Naive thymus-derived CD8-positive, alpha-beta T cell (primary cell): ENCODE data around the gene ATG7. TPM values are rescaled to one million over a fixed set of nuclear protein-coding genes. Genes with fewer than 3 reads are reported as not detected.
A peak's percentile ranks its signal among the peaks of the same experiment; 100 is the strongest.
"Not testable (repeated sequence)": the region's sequence is repeated elsewhere in the genome, so short reads cannot be mapped to it uniquely, and the experiment has no call there.

Experiments
- ATAC-seq, 2 donors: fragments of 150-1000 bp; cut with Tn5 transposase in 1 of 2; sonication (Bioruptor Pico), chemical (Tn5 transposase) in 1 of 2; 1 replicate in 1 of 2; 2 replicates in 1 of 2; pipeline ENCODE4 v1.10.0; 2021; ENCODE audit warnings: mild to moderate bottlenecking in 2 of 2, moderate library complexity in 2 of 2
- POLR2A ChIA-PET: fragments of 350-600 bp; sonication (Branson Sonifier 250); formaldehyde crosslinking; loops from one replicate; lab custom pipeline; 2021; ENCODE audit warnings: antibody characterized with exemption; lab: Charles Lee
- DNase-seq, 10 donors: peaks; one replicate each; pipeline versions ENCODE4 v3.0.0 to v3.0.0-alpha.2; 2020 to 2022
- H3K27ac Mint-ChIP-seq, 10 donors: one replicate each; pipeline ENCODE4 v1.8.0; 2020 to 2022; ENCODE audit warnings: mild to moderate bottlenecking in 10 of 10, mixed read lengths in 10 of 10, moderate library complexity in 4 of 10, inconsistent platforms in 1 of 10
- H3K27me3 Mint-ChIP-seq, 5 donors: one replicate each; pipeline ENCODE4 v1.8.0; 2021 to 2022; ENCODE audit warnings: mixed read lengths in 5 of 5
- H3K36me3 Mint-ChIP-seq, 3 donors: one replicate each; pipeline ENCODE4 v1.8.0; 2020 to 2022; ENCODE audit warnings: mixed read lengths in 3 of 3, mild to moderate bottlenecking in 2 of 3, inconsistent platforms in 1 of 3
- H3K4me1 Mint-ChIP-seq, 4 donors: one replicate each; pipeline ENCODE4 v1.8.0; 2021 to 2022; ENCODE audit warnings: mixed read lengths in 4 of 4
- H3K4me3 Mint-ChIP-seq, 10 donors: one replicate each; pipeline ENCODE4 v1.8.0; 2020 to 2022; ENCODE audit warnings: mild to moderate bottlenecking in 10 of 10, mixed read lengths in 10 of 10, moderate library complexity in 6 of 10, inconsistent platforms in 1 of 10
- H3K9me3 Mint-ChIP-seq, 9 donors: one replicate each; pipeline ENCODE4 v1.8.0; 2020 to 2022; ENCODE audit warnings: mixed read lengths in 9 of 9, mild to moderate bottlenecking in 3 of 9, inconsistent platforms in 1 of 9, moderate library complexity in 1 of 9
- polyA plus RNA-seq, 3 donors: library from polyadenylated mRNA; unstranded; fragments of 300-500 nt; fragmentation: Illumina TruSeq; gene quantifications; one replicate each; pipeline ENCODE4 v1.2.3, GENCODE V29; 2021
- total RNA-seq, 8 experiments: library from RNA in 2 of 8; stranded (reverse) in 2 of 8; gene quantifications; one replicate each; pipeline ENCODE4 v1.2.3 and lab custom pipeline; 2021 to 2026

ATG7 gene
- total and polyA plus RNA-seq, 5 experiments from 2014 or later = 6.0 to 28.7 (median 15.3) TPM

DNA sequence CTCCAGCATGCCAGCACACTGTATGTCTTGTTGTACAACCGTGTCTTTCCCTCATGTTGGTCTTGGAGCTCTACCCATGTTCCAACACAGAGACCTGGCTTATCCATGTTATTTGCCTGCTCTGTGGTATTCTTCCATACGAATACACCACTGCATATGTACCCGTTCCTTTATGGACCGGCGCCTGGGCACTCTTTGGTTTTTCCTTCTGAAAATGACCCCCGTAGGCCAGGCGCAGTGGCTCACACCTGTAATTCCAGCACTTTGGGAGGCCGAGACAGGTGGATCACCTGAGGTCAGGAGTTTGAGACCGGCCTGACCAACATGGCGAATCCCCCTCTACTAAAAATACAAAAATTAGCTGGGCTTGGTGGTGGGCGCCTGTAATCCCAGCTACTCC is 300.5 kb downstream of the ATG7 start:
- H3K9me3 Mint-ChIP-seq, DNase-seq, POLR2A ChIA-PET, ATAC-seq, H3K27me3 Mint-ChIP-seq, H3K4me3 Mint-ChIP-seq: not testable (repeated sequence)
- peaks cover 0 to 34% (median 4%) of the 10 kb centered on the region in 3 donors for H3K36me3 Mint-ChIP-seq
- H3K4me1 Mint-ChIP-seq = peaks cover 14 to 32% (median 23%) of the 10 kb centered on the region in 4 donors
- H3K27ac Mint-ChIP-seq = peak overlapping the region in 4 of 10 donors; percentile 29 to 87 (median 70)

GRCh38 chr3:11574981-11575669 is 302.9 kb downstream of the ATG7 start:
- Mint-ChIP-seq H3K27me3 (no peaks in the 10 kb centered on the region), H3K4me3 (no peak overlapping the region), H3K9me3 (no peaks in the 10 kb centered on the region), H3K4me1 (peaks cover 19 to 42% (median 32%) of the 10 kb centered on the region in 4 donors), H3K27ac (peak overlapping the region in 1 of 10 donors; percentile 9), H3K36me3 (peaks cover 0 to 33% (median 2%) of the 10 kb centered on the region in 3 donors)
- no peak for ATAC-seq
- POLR2A ChIA-PET = no interaction called here
- DNase-seq = no peak

GRCh38 chr3:11575677-11576076 is 303.5 kb downstream of the ATG7 start:
- DNase-seq = no peak
- H3K27ac Mint-ChIP-seq = peak overlapping the region in 2 of 10 donors; percentile 11 to 29
- ATAC-seq = no peak
- no peaks in the 10 kb centered on the region for H3K27me3 Mint-ChIP-seq
- H3K4me1 Mint-ChIP-seq = peaks cover 22 to 42% (median 32%) of the 10 kb centered on the region in 4 donors
- H3K4me3 Mint-ChIP-seq = no peak overlapping the region
- peaks cover 0 to 32% (median 6%) of the 10 kb centered on the region in 3 donors for H3K36me3 Mint-ChIP-seq
- POLR2A ChIA-PET = no interaction called here
- H3K9me3 Mint-ChIP-seq = no peaks in the 10 kb centered on the region

DNA sequence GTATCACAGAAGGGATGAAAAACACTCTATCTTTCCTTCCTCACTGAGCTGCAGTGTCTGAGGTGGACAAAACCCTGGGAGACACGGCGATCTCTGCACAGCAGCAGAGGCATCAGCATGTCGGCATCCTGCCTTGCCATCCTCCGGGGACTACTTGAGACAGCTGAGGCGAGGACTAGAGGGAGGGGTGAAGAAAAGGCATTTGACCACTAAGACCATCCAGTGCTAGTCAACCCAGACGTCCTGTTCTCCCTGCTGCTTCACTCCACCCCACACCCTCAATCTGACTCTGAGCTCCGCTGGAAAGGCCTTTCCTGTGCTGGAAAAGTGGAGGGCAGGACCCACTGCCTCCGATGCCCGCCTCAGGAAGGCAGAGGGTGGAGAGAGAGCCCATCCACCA is 304.3 kb downstream of the ATG7 start:
- peak overlapping the region in 4 of 10 donors; percentile 20 to 87 (median 41) for H3K27ac Mint-ChIP-seq
- peaks cover 22 to 44% (median 34%) of the 10 kb centered on the region in 4 donors for H3K4me1 Mint-ChIP-seq
- POLR2A ChIA-PET = no interaction called here
- H3K36me3 Mint-ChIP-seq = peaks cover 0 to 33% (median 6%) of the 10 kb centered on the region in 3 donors
- no peaks in the 10 kb centered on the region for H3K27me3 Mint-ChIP-seq
- no peaks in the 10 kb centered on the region for H3K9me3 Mint-ChIP-seq
- ATAC-seq (no peak), DNase-seq (no peak)
- H3K4me3 Mint-ChIP-seq = no peak overlapping the region

GRCh38 chr3:11578169-11578568 is 306.0 kb downstream of the ATG7 start:
- H3K36me3 Mint-ChIP-seq = peaks cover 0 to 24% (median 6%) of the 10 kb centered on the region in 3 donors
- no peaks in the 10 kb centered on the region for H3K9me3 Mint-ChIP-seq
- no peaks in the 10 kb centered on the region for H3K27me3 Mint-ChIP-seq
- H3K4me3 Mint-ChIP-seq = no peak overlapping the region
- H3K4me1 Mint-ChIP-seq = peaks cover 29 to 58% (median 48%) of the 10 kb centered on the region in 4 donors
- POLR2A ChIA-PET = no interaction called here
- no peak for ATAC-seq
- peak overlapping the region in 2 of 10 donors; percentile 1 to 41 for H3K27ac Mint-ChIP-seq
- no peak for DNase-seq

DNA sequence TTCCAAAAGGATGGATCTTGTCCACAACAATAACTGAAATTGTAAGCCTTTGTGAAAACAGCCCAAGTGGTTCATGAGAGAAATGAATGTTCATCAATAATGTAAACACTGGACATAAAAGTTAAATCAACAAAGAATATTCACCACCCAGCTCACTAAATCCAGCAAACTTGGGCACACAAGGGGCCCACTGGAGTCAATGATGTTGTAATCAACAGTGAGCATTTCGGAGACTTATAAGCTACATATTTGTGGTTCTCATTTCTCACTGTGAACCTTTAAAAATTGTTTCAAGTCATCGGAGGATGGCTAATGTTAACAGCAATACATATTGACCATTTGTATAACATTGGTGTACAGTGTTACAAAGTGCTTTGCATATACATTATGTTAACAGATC is 308.4 kb downstream of the ATG7 start:
- DNase-seq (no peak), ATAC-seq (no peak)
- POLR2A ChIA-PET = no interaction called here
- Mint-ChIP-seq H3K36me3 (peaks cover 0 to 10% (median 4%) of the 10 kb centered on the region in 3 donors), H3K4me1 (peaks cover 34 to 66% (median 64%) of the 10 kb centered on the region in 4 donors), H3K4me3 (no peak overlapping the region), H3K9me3 (no peaks in the 10 kb centered on the region), H3K27ac (no peak overlapping the region), H3K27me3 (no peaks in the 10 kb centered on the region)

DNA sequence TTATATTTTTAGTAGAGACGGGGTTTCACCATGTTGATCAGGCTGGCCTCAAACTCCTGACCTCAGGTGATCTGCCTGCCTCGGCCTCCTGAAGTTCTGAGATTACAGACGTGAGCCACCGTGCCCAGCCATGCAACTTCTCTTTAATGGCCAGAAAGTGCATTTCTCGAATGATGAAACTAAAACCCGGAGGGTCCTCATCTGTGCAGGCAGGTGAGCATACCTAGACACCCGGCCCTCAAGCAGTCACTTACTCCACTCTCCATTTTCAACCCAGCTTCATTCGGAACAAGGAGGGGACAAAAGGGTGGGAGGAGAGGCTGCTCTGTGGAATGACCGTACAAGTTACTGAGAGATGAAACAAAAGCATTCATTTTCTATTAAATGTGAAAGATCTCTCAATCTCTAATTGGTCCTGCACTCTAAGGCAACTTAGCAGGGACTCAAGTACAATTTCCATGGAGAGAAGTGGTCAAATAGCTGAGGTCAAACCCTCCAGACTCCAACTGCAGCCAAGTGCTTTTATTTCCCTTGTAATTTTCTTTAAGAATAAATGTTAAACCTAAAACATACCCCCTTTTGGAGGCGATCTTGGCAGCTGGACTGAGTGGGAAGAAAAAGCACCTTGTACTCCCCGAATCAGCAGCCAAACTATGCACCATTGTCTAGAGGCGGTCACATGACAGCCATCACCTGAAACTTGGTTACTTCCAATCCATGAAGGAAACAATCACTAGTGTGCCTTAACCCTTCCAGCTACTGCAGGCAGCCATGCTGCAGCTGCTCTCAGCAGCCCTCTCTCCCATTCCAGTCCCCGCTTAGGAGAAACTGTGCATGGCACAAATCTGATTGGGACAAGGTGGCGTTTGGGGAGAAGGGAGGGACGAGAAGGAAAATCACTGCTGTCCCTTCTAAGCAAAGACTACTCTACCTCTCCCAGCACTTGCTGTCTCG is 309.3 kb downstream of the ATG7 start:
- ATAC-seq (no peak), DNase-seq (no peak)
- Mint-ChIP-seq H3K27ac (peak overlapping the region in 9 of 10 donors; percentile 21 to 80 (median 65)), H3K4me1 (peaks cover 39 to 73% (median 67%) of the 10 kb centered on the region in 4 donors), H3K9me3 (no peaks in the 10 kb centered on the region), H3K36me3 (peaks cover 0 to 9% (median 5%) of the 10 kb centered on the region in 3 donors), H3K4me3 (peak overlapping the region; percentile 60 to 86 (median 80)), H3K27me3 (no peaks in the 10 kb centered on the region)
- POLR2A ChIA-PET = no interaction called here

GRCh38 chr3:11582191-11582968 is 310.2 kb downstream of the ATG7 start:
- peaks cover 0 to 14% (median 7%) of the 10 kb centered on the region in 3 donors for H3K36me3 Mint-ChIP-seq
- ATAC-seq = peak; percentile 50 to 75
- peak overlapping the region; percentile 21 to 90 (median 70) for H3K27ac Mint-ChIP-seq
- peak in 2 of 10 donors; percentile 28 for DNase-seq
- no peaks in the 10 kb centered on the region for H3K9me3 Mint-ChIP-seq
- H3K27me3 Mint-ChIP-seq = no peaks in the 10 kb centered on the region
- H3K4me3 Mint-ChIP-seq = peak overlapping the region; percentile 60 to 86 (median 80)
- peaks cover 39 to 76% (median 64%) of the 10 kb centered on the region in 4 donors for H3K4me1 Mint-ChIP-seq
- POLR2A ChIA-PET = no interaction called here

DNA sequence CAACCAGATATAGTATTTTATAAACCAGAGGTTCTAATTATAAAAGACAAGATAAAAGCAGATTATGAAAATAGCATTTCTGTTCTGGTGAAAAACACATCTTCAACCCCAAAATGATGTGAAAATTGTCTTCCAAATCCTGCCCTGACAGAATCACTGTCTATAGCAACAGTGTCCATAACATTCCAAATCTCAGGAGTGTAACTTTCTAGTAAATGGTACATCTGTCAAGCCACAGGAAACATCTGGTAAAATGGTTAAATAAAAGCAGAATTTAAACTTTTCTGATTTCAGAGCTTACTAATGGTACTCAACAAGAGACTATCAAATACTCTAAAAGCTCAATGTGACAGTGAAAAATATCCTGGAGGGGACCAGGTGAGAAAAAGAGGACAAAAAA is 311.0 kb downstream of the ATG7 start:
- POLR2A ChIA-PET = no interaction called here
- peak overlapping the region in 7 of 10 donors; percentile 75 to 86 (median 81) for H3K4me3 Mint-ChIP-seq
- peaks cover 43 to 76% (median 65%) of the 10 kb centered on the region in 4 donors for H3K4me1 Mint-ChIP-seq
- peaks cover 0 to 16% (median 13%) of the 10 kb centered on the region in 3 donors for H3K36me3 Mint-ChIP-seq
- H3K27me3 Mint-ChIP-seq = no peaks in the 10 kb centered on the region
- peak overlapping the region in 7 of 10 donors; percentile 21 to 90 (median 65) for H3K27ac Mint-ChIP-seq
- H3K9me3 Mint-ChIP-seq = no peaks in the 10 kb centered on the region
- DNase-seq = no peak
- ATAC-seq = peak in 1 of 2 donors; percentile 7

DNA sequence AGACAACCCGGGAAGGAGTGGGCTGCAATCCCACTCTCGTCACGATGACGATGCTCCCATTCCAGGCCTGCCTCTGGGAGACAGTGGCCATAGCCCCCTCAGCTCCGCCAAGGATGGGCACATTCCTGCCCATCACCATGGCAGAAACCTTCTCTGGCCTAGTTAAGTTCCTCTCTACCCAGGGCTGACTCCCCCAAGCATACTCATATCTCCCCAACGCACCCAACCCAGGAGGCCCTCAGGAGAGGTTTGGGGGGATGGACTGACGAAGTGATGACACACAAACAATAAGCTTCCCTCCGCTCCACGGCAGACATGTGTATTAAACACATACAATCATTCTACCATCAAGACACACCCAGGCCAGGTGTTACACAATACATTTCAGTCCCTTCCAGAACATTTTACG is 311.4 kb downstream of the ATG7 start:
- H3K4me1 Mint-ChIP-seq = peaks cover 47 to 79% (median 69%) of the 10 kb centered on the region in 4 donors
- H3K9me3 Mint-ChIP-seq = no peaks in the 10 kb centered on the region
- DNase-seq (no peak), ATAC-seq (no peak)
- peak overlapping the region in 7 of 10 donors; percentile 5 to 86 (median 45) for H3K27ac Mint-ChIP-seq
- no peaks in the 10 kb centered on the region for H3K27me3 Mint-ChIP-seq
- POLR2A ChIA-PET = no interaction called here
- peak overlapping the region in 6 of 10 donors; percentile 3 to 84 (median 31) for H3K4me3 Mint-ChIP-seq
- H3K36me3 Mint-ChIP-seq = peaks cover 0 to 16% (median 16%) of the 10 kb centered on the region in 3 donors

DNA sequence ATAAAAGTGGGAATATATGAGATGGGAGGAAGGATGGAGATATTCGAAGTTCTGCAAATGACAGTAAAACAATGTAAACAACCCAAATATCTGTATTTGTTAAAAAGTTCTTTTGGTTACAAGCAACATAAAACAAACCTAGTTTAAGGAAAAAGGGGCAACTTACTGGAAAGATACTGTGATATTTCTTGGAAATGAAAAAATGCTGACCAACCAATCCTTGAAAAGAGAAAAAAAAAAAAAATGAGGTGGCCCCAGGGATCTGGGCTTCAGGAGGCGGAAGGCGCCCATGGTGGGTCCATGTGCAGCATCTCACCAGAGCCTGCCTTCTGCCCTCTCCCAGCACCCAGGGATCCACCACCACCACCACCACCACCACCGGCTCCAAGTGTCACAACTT is 312.4 kb downstream of the ATG7 start:
- peak overlapping the region in 6 of 10 donors; percentile 2 to 67 (median 42) for H3K27ac Mint-ChIP-seq
- POLR2A ChIA-PET = no interaction called here
- peaks cover 0 to 16% (median 16%) of the 10 kb centered on the region in 3 donors for H3K36me3 Mint-ChIP-seq
- H3K4me3 Mint-ChIP-seq = no peak overlapping the region
- H3K27me3 Mint-ChIP-seq = no peaks in the 10 kb centered on the region
- H3K9me3 Mint-ChIP-seq = no peaks in the 10 kb centered on the region
- no peak for ATAC-seq
- DNase-seq = no peak
- H3K4me1 Mint-ChIP-seq = peaks cover 53 to 87% (median 75%) of the 10 kb centered on the region in 4 donors

DNA sequence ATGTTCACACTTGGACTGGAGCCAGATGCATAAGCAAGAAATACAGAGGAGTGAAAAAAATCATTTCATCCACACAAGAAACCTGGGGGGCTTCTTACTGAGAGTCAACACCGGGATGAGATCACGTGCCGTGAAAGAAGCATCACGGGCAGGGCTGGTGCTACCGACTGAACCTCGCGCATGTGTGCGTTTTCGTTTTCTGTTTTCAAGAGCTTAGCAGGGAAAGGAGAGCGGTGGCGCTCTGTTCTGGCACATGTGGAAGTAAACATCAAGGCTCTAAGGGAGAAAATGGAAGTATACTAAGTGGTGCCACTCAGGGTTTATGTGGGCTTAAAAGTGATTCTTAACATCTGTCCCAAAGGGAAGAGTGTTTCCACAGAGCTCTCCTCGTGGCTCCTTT is 315.6 kb downstream of the ATG7 start:
- no peak overlapping the region for H3K4me3 Mint-ChIP-seq
- no peak for ATAC-seq
- no peaks in the 10 kb centered on the region for H3K9me3 Mint-ChIP-seq
- POLR2A ChIA-PET = no interaction called here
- no peak for DNase-seq
- no peaks in the 10 kb centered on the region for H3K27me3 Mint-ChIP-seq
- H3K36me3 Mint-ChIP-seq = peaks cover 0 to 20% (median 12%) of the 10 kb centered on the region in 3 donors
- H3K27ac Mint-ChIP-seq = peak overlapping the region in 7 of 10 donors; percentile 8 to 90 (median 41)
- H3K4me1 Mint-ChIP-seq = peaks cover 49 to 89% (median 69%) of the 10 kb centered on the region in 4 donors
